ENCODE results near the gene ACTR8. TPM values are rescaled to one million over a fixed set of nuclear protein-coding genes. Genes with fewer than 3 reads are reported as not detected.

ACTR8 gene
- polyA plus RNA-seq, 1 donor from 2014 or later: 21.0 TPM

GRCh38 chr3:53819163-53819868 lies 62.6 kb downstream of the ACTR8 start:
- Mint-ChIP-seq H3K9me3 (no peaks in the 10 kb centered on the region), H3K27me3 (peaks cover 2% of the 10 kb centered on the region)

GRCh38 chr3:53818221-53819162 lies 63.5 kb downstream of the ACTR8 start:
- Mint-ChIP-seq H3K4me1 (no peaks in the 10 kb centered on the region), H3K4me3 (no peak overlapping the region), H3K9me3 (no peaks in the 10 kb centered on the region), H3K27me3 (peaks cover 2% of the 10 kb centered on the region), H3K36me3 (no peaks in the 10 kb centered on the region), H3K27ac (peak overlapping the region in 1 of 3 donors; percentile 43)

More at GRCh38 chr3:53819163-53819868, 62.6 kb downstream of the ACTR8 start:
- H3K36me3 Mint-ChIP-seq: no peaks in the 10 kb centered on the region
- H3K27ac Mint-ChIP-seq: no peak overlapping the region
- H3K4me1 Mint-ChIP-seq: no peaks in the 10 kb centered on the region
- H3K4me3 Mint-ChIP-seq: no peak overlapping the region

GRCh38 chr3:53817809-53818208 lies 64.1 kb downstream of the ACTR8 start:
- peak overlapping the region in 1 of 3 donors; percentile 43 for H3K27ac Mint-ChIP-seq
- no peak overlapping the region for H3K4me3 Mint-ChIP-seq
- no peaks in the 10 kb centered on the region for H3K9me3 Mint-ChIP-seq
- no peaks in the 10 kb centered on the region for H3K36me3 Mint-ChIP-seq
- no peaks in the 10 kb centered on the region for H3K4me1 Mint-ChIP-seq
- H3K27me3 Mint-ChIP-seq: peaks cover 2% of the 10 kb centered on the region

GRCh38 chr3:53817211-53817610 lies 64.7 kb downstream of the ACTR8 start:
- Mint-ChIP-seq H3K4me1 (no peaks in the 10 kb centered on the region), H3K36me3 (no peaks in the 10 kb centered on the region), H3K9me3 (no peaks in the 10 kb centered on the region), H3K4me3 (no peak overlapping the region), H3K27ac (no peak overlapping the region), H3K27me3 (peaks cover 2% of the 10 kb centered on the region)

Other genes with a start within 250 kb of the ACTR8 start
- gene CHDH, start 35.7 kb downstream of the ACTR8 start, polyA plus RNA-seq: 0.45 TPM
- gene IL17RB, start 35.6 kb downstream of the ACTR8 start, polyA plus RNA-seq: 0.48 TPM
- 121 TPM for gene SELENOK, start 9.7 kb upstream of the ACTR8 start, polyA plus RNA-seq
- gene CACNA2D3, start 240.4 kb upstream of the ACTR8 start, polyA plus RNA-seq: not detected